OCI-M2 (cell line): Measurements from ENCODE around the gene PSG6.
"Not testable (repeated sequence)": the region's sequence is repeated elsewhere in the genome, so short reads cannot be mapped to it uniquely, and the experiment has no call there.

ENCODE experiments used
- DNase-seq: peaks from one replicate; lab custom pipeline; 2025; ENCODE audit not compliant: unreplicated experiment; lab: John Stamatoyannopoulos, UW

PSG6 gene

DNA sequence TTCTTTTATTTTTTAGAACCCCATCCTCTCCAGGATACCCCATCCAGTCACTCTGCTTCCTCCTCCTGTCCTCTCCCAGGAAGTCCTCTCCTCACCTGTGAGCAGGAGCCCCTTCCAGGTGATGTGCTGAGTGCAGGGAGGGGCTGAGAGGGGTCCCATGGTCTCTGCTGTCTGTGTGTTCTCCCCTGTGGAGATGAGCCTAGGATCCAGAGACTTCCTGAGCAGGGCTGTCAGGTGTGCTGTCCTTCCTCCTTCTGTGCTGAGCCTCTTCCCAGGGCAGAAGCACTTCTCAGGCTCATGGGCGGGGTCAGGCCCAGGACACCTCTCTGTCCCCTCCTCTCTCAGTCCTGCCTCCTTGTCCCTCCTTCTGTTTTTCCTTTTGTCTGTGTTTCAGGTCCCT, at the start of gene PSG6:
Gene PSG6 (minus strand): TSS at position 261 of the 400 bp plus-strand sequence. CDS start 102 bp downstream, at position 159.
- DNase-seq: not testable (repeated sequence)

GRCh38 chr19:42965176-42965575, 47.5 kb upstream of the PSG6 start:
- DNase-seq: no peak

- no peak for DNase-seq
These were observed 43.4 kb upstream of the PSG6 start for GRCh38 chr19:42961119-42961518.

DNA sequence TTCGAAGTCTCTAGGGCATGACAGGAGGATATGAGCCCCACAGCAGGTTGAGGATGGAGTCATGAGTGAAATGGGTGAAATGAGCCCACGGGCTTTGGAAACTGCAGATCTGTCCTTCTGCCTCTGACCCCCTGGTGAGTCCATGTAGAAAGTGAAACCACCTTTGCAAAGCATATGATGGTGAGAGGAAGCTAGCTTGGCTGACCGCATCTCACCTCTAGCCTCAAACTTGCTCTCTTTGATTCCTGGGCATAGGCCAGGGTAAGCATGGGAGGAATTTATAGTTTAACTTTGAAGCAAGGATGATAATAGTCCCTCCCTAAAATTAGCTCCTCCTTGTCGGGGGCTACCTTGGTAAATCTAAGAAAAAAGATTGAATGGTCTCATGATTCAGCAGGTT, 34.4 kb upstream of the PSG6 start:
- DNase-seq: not testable (repeated sequence)

GRCh38 chr19:42951476-42951875, 33.8 kb upstream of the PSG6 start:
- DNase-seq: not testable (repeated sequence)

DNA sequence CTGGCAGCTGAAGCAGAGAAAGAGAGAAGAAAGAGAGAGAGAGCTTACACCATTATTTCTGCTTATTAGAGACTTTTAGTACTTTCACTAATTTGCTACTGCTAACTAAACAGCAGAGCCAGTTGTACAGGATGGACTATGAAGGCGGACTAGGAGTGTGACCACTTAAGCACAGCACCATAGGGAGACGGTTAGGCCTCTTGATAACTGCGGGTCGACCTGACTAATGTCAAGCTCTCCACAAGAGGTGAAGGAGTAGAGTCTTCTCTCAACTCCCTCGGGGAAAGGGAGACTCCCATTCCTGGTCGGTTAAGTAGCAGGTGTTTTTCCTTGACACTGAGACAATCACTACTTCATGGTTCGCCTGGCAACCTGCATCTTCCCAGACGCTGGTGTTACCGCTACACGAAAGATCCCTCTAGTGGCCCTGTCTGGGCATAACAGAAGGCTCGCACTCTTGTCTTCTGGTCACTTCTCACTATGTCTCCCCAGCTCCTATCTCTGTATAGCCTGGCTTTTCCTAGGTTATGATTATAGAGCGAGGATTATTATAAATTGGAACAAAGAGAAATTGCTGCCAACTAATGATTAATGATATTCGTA, 24.6 kb upstream of the PSG6 start:
- no peak for DNase-seq

DNA sequence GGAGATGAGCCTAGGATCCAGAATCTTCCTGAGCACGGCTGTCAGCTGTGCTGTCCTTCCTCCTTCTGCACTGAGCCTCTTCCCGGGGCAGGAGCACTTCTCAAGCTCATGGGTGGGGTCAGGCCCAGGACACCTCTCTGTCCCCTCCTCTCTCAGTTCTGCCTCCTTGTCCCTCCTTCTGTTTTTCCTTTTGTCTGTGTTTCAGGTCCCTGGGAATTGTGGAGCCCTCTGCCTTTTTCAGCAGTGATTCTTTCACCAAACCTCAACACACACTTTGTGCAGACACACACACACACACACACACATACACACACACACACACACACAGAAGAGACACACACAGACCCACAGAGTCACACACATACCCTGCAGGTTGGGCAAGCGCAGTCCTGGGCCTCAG, 19.4 kb upstream of the PSG6 start, which contains the start of gene PSG7:
Gene PSG7 (minus strand): TSS at position 101 of the 400 bp plus-strand sequence. CDS start 131 bp downstream, outside the sequence.
- DNase-seq: not testable (repeated sequence)

GRCh38 chr19:42934726-42935125, 17.0 kb upstream of the PSG6 start:
- DNase-seq: not testable (repeated sequence)

DNA sequence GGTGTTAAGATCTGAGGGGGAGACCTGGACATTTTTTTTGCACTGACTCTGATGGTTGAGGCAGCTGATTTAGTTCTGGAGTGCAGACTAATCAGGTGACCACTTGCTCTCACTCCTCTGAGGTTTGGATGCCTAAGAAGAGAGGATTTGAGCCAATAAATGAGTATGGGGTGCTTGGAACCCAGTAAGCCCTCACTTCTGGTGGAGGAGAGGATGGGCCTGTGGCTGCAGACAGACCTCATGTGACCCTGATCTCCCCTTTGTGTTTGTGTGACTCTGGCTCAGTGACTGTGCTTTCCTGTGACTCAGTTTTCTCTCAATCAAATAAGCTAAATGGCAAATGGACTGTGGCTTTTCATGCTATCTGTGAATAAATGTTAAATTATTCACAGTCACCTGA, 16.5 kb upstream of the PSG6 start:
- DNase-seq: not testable (repeated sequence)

- DNase-seq: not testable (repeated sequence)
These were observed 15.7 kb upstream of the PSG6 start for GRCh38 chr19:42933412-42933811.

DNA sequence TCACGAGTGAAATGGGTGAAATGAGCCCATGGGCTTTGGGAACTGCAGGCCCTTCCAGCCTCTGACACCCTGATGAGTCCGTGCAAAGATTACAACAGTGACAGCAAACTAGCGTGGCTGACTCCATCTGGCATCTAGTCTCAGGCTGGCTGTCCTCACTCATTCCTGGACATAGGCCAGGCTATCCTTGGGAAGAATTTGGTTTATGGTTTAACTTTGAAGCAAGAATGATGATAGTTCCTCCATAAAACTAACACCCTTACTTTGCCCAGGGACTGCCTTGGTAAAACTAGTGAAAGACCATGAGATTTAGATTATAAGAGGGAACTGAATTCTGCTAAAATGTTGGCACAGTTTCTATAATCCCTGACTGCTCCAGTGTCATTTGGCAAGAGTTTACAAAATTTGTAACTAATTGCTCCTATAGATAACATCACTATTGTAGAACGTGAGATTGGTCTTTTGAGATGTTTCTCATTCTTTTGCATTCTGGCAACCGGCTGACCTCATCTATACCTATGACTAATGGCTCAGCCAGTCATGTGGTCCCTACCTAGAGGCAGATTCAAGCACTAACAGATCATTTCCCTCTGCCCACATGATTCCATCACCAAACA, 14.9 kb upstream of the PSG6 start:
- not testable (repeated sequence) for DNase-seq

DNA sequence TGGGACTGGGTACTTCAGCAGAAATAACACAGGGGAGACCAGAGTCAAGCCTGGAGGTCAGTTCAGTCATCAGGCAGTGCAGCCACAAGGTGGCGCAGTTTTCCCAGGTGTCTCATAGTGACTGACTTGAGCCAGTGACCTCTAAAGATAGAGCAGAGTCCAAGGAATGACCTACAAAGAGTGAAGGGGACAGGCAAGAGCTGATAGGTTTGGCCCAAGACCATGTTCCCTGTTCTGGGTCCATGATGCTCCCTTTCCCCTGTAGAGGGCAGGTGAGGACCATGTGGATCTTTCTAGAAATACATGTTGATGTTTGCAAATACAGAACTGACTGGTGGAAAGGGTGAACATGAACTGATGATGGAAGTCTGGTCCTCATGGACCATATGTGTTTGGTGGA, 12.5 kb upstream of the PSG6 start:
- DNase-seq: not testable (repeated sequence)

DNA sequence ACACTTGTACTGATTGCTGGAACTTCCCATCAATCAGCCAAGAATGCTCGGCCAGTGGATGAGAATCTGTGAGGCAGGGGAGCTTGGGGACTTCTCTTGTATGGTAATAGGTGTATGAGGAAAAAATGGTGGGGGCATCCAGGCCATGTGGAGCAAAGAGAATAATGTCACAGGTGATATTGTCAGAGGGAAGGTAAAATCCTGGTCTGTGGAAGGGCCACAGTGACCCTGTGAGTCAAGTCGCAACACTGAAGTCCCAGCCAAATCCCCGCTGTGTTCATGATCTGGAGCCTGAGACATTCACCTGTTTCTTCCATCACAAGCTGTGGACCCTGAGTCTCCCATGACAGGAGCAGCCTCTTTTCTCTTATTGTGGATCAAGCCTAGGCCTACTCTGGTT, 11.2 kb upstream of the PSG6 start:
- no peak for DNase-seq

DNA sequence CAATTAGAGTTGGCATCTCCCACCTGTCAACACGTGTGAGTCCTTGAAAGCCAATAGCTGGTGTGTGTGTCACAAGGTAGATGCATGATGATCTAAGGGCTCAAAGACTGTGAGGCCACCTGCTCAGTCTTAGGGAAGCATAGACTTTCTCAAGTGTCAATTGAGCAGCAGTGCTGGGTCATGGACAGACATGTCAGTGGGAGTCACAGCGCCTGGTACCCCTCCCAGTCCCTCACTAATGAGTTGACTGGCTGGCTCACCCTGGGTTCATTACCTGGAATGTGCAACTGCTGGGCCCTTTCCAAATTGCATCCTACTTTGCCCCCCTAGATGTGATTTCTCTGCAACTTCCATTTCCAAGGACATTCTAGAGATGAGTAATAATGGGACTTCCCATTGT, 9.1 kb upstream of the PSG6 start:
- DNase-seq: no peak

- DNase-seq: not testable (repeated sequence)
These were observed 5.4 kb upstream of the PSG6 start for GRCh38 chr19:42923106-42923505.

- DNase-seq: not testable (repeated sequence)
These were observed 3.3 kb upstream of the PSG6 start for GRCh38 chr19:42920971-42921370.

GRCh38 chr19:42919757-42920079, 2.0 kb upstream of the PSG6 start:
- no peak for DNase-seq

- DNase-seq: not testable (repeated sequence)
These were observed 1.5 kb upstream of the PSG6 start for GRCh38 chr19:42919070-42919756.

DNA sequence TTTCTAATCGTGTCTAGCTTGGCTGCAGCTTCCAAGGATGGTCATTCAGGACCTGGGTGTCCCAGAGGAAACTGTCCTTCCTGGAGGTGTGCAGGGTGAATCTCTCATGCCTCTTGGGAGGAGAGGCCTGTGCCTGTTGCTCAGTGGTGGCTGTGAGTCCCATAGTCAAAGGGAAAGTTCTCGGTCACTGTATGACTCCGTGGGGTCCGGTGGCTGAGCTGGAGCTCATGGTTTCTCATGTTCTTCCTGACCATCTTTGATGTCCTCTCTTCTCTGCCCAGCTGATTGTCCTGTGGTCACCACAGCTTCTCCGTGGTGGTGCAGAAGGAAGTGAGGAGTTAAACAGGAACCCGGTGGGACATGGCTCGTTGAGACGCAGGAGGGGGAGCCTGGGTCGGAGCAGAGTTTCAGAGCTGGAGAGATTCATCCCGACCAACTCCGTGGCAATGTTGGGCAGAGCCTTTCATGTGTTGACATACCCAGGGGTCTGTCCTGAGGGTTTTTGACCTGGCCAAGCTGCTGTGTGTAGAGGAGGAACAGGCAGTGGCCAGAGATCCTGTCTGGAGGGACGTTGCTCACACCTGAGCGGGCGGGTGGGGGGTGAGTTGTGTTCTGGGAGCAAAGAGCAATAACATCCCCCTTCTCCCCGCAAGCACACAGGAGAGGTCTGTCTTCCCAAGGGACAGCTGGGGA, 829 bp upstream of the PSG6 start:
- not testable (repeated sequence) for DNase-seq

DNA sequence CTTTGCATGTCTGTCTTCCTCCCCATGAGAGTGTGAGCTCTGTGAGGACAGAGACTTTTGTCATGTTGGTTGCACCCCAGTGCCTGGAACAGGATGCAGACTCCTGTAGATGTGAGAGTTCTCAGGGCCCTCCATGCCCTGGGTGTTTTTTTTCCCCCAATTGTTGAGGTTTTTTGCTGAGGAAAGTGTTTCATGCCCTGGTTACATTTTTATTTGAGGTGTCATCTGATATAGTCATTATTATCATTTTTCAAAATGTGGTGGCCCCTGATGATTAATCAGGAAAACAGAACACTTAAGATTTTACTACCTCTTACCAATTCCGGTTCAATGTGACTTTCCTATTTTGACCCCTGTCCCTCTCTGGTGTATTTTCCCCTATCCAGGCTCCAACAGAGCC, 763 bp downstream of the PSG6 start:
- DNase-seq: not testable (repeated sequence)

DNA sequence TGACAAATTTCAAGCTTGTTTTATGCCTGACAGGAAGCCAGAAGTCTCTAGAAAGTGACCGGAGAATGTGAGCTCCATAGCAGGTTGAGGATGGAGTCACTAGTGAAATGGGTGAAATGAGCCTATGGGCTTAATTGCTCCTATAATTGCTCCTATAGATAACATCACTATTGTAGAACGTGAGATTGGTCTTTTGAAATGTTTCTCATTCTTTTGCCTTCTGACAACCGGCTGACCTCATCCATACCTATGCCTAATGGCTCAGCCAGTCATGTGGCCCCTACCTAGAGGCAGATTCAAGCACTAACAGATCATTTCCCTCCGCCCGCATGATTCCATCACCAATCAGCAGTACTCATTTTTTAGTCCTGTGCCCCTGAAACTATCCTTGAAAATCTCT, 4.2 kb downstream of the PSG6 start:
- not testable (repeated sequence) for DNase-seq

DNA sequence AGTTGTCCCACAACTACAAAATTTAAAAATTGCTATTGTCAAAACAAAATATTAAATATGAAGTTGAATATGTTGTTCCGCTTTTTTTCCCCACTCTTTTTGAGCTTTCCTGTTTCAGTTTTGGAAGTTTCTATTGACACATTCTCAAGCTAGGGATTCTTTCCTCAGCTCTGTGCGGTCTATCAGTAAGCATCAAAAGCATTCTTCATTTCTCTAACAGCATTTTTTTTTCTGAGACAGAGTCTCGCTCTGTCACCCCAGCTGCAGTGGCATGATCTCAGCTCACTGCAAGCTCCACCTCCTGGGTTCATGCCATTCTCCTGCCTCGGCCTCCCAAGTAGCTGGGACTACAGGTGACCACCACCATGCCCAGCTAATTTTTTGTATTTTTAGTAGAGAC, 4.8 kb downstream of the PSG6 start:
- DNase-seq: not testable (repeated sequence)
